NCI-H128 (cell line): ENCODE results near the gene SPEM3.
A peak's percentile ranks its signal among the peaks of the same experiment; 100 is the strongest.

Experiments
- DNase-seq: peaks from one replicate; lab custom pipeline; 2025; ENCODE audit not compliant: unreplicated experiment; lab: John Stamatoyannopoulos, UW

Gene SPEM3

GRCh38 chr17:7428557-7428956, at the start of gene SPEM3:
TSS of gene SPEM3 (plus strand) at chr17:7428857. CDS start at chr17:7428903, 46 bp downstream.
- no peak for DNase-seq

GRCh38 chr17:7379134-7379533, 49.5 kb upstream of the SPEM3 start:
- DNase-seq = no peak

- DNase-seq = no peak
Observed at GRCh38 chr17:7380321-7380720, 48.3 kb upstream of the SPEM3 start.

DNA sequence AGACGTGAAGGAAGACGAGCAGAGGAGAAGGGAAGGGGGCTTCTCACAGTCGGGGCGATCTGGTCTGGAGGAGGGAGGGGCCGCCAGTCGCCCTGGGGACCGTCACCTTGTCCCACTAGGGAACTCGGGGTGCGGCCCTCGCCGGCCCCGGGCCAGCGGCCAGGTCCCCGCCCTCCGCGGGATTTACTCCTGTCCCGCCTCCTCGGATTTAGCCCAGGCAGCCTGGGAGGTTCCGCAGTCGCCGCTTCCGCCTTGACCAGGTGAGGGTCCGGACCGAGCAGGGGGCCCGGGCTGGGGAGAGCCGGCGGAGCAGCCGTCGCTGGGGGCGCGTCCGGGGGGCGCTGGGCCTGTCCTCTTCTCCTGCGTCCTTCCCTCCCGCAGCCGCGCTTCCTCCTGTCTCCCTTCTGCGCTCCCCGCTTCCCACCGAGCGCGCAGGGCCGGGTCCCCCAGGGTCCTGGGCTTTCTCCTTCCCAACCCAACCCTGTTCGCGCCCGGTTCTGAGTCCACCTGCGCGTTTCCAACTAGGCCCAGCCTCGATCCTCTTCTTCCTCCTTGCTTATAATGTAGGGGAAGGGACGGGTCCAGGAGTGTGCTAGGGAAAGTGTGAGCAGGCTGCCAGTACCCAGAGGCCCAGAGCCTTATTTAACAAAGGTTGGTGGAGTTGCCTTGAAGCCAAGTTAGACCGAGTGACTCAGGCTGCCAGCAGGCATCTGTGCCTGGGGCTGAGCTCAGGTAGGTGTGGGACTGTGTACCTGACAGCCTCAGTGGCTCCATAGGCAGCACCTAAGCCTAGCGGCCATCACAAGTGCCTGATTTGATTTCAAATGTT, 47.6 kb upstream of the SPEM3 start, which contains the start of gene TNK1:
Gene TNK1, plus strand, starts transcription at position 235 of the 829 bp plus-strand sequence. CDS start 1,838 bp downstream, outside the sequence.
- DNase-seq = no peak

DNA sequence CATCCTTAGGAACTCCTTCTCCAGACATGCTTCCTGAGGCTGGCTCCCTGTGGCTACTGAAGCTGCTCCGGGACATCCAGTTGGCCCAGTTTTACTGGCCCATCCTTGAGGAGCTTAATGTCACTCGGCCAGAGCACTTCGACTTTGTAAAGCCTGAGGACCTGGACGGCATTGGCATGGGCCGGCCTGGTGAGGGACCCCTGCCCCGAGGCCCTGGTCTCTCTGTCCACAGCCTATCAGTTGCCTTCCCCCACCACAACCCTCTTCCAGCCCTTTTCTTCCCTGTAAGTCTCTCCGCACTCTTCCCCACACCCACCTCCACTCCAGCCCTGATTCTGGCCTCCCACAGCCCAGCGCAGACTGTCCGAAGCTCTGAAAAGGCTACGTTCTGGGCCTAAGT, 45.8 kb upstream of the SPEM3 start:
- DNase-seq = no peak

GRCh38 chr17:7383371-7383741, 45.3 kb upstream of the SPEM3 start:
- DNase-seq = no peak

- peak; percentile 36 for DNase-seq
Observed at GRCh38 chr17:7383742-7384488, 44.7 kb upstream of the SPEM3 start.

- no peak for DNase-seq
Observed at GRCh38 chr17:7384489-7385081, 44.1 kb upstream of the SPEM3 start.

DNA sequence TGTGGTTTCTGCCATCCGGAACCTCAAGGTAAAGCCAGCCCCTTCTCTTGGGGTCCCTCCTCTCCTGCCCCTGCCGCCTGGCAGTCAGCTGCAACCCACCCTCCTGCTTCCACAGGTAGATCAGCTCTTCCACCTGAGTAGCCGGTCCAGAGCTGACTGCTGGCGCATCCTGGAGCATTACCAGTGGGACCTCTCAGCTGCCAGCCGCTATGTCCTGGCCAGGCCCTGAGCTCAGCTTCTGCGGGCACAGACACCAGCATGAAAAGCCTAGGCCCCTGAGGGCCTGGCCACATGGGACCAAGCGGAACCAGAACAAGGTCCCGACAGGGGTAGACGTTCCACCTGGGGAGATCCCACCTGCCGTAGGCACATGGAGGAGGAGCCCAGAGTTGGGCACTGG, 39.8 kb upstream of the SPEM3 start:
- DNase-seq = no peak

DNA sequence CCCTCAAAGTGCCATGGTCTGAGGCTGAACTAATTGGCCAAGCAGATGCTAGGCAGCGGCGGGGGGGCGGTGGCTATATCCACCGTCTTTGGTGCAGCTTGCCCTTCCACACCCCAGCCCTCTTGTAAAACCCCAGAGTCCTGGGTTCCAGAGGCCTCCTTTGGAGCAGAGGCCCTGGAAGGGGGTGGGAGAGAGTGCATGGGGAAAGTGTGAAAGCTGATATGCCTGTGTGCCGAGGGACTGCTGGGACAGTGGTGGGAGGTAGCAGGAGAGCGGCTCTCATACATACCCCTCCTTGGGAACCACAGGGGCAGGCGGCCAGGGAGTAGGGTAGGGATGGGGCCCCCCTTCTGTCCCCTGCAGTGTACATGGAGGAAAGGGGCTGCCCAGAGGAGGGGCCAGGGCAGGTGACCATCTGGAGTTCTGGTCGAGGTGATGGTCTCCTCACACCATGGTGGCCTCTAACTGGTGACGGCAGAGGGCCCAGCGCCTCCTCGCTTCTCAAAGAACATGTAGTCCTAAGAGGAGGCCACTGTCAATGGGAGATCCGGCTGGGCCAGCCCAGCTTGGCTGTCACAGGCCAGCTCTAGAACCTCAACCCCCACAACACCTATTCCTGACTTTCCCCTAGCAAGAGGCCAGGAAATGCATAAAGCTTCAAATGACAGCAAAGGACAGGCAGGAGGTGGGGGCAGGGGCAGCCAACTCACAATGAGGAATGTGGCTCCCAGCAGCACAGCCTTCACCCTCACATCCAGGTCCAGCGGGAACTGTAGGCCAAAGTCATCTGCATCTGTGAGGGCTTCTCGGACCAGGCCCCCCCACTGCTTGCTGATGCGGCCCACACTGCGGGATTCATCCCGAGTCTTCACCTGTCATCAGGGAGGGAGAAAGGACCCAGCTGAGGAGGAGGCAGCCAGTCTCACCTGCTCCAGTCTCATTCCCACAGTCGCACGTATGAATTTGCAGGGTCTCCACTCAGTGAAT, 38.4 kb upstream of the SPEM3 start:
- DNase-seq = no peak

DNA sequence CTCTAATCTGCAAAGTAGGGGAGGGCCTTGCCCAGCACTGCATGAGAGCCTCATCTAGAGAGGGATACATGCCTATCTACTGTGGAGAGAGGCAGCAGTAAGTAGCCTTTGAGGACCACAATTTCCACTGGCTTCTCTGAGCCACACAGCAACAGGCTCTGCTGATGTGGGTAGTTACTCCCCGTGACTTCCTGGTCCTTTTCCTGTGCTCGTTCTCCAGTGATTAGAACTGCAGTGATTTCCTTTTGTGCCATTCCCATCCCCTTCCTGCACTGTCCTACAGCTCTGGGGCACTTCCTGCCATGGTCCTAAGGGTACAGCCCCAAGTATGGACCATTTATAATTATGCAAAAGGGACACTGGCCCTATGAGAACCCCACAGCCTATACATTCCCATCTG, 37.4 kb upstream of the SPEM3 start:
- no peak for DNase-seq

DNA sequence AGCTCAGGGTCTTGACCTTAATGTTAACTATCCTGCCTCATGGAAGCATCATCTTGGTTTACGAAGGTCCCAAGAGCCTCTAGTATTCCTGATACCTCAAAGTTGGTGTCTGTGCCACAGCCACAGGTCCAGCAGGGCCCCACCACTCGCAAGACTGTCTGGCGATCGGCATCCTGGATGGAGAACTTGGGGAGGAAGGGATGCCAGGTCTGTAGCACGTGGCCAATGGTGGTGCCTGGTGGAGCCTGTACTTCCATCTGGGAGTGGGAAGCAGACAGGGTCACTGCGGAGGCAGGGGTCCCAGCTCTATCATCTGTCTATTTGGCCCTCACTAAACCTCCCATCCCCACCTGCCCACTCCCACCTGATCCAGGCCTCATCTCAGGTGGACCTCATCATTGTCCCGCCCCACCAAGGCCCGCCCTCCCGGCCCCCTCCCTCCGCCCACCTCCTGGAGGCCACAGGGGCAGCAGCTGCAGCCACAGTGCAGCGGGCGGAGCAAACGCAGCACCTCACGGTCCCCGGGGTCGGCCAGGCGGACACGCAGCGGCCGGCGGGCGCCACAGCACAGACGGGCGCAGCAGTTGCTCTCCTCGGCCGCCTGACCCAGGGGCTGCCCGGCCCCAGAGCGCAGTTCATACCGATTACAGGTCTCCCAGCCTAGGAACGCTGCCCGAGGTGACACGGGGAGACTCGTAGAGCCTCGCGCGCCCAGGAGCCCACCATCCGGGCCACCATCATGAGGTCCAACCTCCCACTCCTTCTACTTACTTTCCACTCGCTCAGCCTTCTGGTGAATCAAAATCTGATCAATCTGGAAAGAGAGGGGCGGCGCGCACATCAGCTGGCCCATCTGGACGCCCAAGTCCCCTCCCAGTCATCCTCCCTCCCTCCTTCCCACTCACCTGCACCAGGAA, 35.7 kb upstream of the SPEM3 start:
- no peak for DNase-seq

DNA sequence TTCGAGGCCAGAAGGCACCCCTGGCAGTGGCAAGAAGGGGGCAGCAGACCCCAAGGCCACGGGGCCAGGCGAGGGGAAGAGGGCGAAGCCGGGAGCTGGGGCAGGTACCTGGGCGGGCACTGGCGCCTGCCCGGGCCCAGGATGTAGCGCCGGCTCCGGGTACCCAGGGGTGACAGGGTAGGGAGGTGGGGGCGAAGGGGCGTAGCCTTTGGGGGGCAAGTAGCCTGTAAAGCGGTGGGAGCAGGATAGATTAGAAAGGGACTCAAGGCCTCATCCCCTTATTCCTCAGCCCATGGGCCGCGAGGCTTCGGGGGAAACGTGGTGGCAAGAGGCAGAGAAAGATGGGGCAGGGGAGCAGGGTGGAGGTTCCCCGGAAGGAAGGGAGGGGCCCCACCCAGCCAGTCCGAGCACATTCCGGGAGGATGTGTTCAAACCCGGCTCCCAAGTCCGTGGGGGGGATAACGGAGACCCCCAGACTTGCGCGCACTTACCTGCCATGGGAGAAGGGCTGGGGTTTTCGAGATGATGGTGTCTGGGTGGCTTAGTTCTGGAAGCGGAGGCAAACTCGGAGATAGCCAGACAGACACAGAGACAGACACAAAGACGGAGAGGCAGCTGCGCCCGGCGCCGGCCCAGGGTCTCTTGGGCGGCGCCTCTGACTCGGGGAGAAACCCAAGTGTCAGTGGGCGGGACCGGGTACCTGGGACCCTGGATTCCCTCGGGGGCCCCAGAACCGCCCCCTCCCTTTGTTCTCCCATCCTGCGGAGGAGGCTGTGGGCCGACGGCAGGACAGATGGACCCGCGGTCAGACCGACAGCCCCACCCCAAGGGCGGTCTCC, 34.8 kb upstream of the SPEM3 start:
- DNase-seq = no peak

GRCh38 chr17:7394452-7395191, 34.0 kb upstream of the SPEM3 start, which contains the start of gene PLSCR3:
TSS of gene PLSCR3 (minus strand) at chr17:7394525. CDS start at chr17:7394110, 415 bp downstream.
- DNase-seq = peak; percentile 11

- no peak for DNase-seq
Observed at GRCh38 chr17:7396147-7396546, 32.5 kb upstream of the SPEM3 start.

DNA sequence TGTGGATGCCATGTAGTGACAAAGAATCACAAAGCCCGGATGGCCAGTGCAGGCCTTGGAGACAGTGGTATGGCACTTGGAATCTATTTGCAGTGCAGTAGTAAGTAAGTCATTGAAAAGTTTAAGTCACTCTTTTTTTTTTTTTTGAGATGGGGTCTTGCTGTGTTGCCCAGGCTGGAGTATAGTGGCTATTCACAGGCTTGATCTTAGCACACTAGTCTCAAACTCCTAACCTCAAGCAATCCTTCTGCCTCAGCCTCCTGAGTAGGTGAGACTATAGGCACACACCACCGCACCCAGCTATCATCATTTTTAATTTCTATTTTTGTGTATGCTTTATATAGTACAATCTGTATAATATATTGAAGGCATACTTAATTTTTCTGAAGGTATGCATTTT, 30.0 kb upstream of the SPEM3 start:
- no peak for DNase-seq

DNA sequence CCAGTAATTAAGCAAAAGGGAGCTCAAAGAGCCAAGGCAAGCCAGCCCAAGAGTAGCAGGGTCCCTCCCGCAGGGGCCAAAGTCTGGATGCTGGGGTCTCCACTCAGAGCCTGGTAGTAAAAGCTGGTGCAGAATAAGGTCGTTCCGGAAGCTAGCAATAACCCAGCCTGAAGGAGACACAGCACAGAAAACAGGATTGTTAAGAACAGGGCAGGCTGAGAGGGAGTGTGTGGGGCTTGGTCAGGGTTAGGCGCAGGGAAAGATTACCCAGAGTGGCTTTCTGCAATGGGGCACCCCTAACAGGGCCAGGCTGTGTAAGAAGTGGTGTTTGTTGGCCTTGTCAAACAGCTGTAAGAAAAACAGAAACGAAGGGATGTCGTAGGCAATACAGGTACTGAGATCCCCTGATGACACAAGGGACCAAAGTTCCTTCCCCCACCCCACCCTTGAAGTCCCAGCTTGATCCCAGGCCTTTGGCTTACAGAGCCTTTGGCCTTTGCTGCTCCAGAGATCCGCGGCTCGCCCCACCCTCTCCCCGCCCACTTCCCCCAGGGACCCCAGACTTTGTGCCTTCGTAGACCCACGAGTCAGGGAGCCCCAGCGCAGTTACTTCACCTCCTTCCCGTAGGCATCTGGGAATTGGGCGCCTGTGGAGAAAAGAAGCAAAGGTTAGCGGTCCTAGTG, 25.5 kb upstream of the SPEM3 start:
- DNase-seq = no peak

- no peak for DNase-seq
Observed at GRCh38 chr17:7403727-7403976, 25.0 kb upstream of the SPEM3 start.
